Measurements from ENCODE around the gene BUD13. TPM values are rescaled to one million over a fixed set of nuclear protein-coding genes. Genes with fewer than 3 reads are reported as not detected.

Gene BUD13
- total and polyA plus RNA-seq, 2 of the 4 experiments (the other 2 are of a cell fraction) = 11.2 to 14.0 TPM

DNA sequence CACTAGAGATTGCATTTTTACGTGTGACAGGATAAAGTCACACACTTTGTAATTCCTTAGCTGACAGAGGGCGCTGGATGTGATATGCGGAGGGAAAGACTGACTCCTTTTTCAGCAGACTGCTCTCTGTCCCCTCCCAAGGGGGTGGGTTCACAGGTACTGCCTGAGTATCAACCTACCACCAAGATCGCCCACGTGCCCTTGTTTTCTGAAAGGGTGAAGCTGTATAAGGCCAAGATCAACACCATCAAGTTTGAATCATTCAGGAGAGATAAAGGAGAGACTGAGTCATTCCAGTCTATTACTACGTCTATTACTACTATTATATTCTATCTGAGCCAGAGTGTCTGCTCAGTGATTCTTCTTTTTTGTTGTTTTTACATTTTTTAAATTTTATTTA is 30.7 kb downstream of the BUD13 start:
- Histone ChIP-seq H3K56ac (ENCODE audit: extremely low read depth, insufficient read depth, low read length) (no peak overlapping the region), H2AK9ac (replicated peaks; ENCODE audit: low read depth, low read length, poor library complexity) (peak overlapping the region; percentile 17), H3K9ac (ENCODE audit: low read depth, low read length) (no peak overlapping the region), H3K9me1 (ENCODE audit: insufficient read depth, low read length) (peaks cover 10% of the 10 kb centered on the region; the same call in 1 of the 2 replicates), H3K18ac (ENCODE audit: low read depth, low read length) (peak overlapping the region; percentile 7; the same call in 1 of the 2 replicates), H3K27me3 (ENCODE audit: control insufficient read depth, insufficient read depth, low read length) (no peaks in the 10 kb centered on the region), H3K9me3 (ENCODE audit: control insufficient read depth, insufficient read depth, low read length) (no peaks in the 10 kb centered on the region), H4K8ac (ENCODE audit: low read depth in 2 of 2, low read length in 2 of 2) (no peak overlapping the region), H3K79me1 (ENCODE audit: low read depth in 1 of 2, low read length in 2 of 2) (no peaks in the 10 kb centered on the region), H3K14ac (replicated peaks; ENCODE audit: low read depth, low read length) (no peak overlapping the region), H2AFZ (replicated peaks; ENCODE audit: low read length, poor library complexity) (peak overlapping the region; percentile 57), H2BK20ac (ENCODE audit: low read depth, low read length) (no peak overlapping the region), H2AK5ac (ENCODE audit: low read depth, low read length) (no peak overlapping the region), H2BK15ac (ENCODE audit: low read depth, low read length) (no peak overlapping the region), H3K4me2 (ENCODE audit: low read depth, low read length) (0 out of 2 replicates have a peak overlapping the region, but pooled peaks have one; percentile 1), H2BK120ac (ENCODE audit: low read depth, low read length) (no peak overlapping the region), H4K5ac (ENCODE audit: low read depth, low read length) (peak overlapping the region; percentile 19; the same call in 1 of the 2 replicates), H2BK5ac (ENCODE audit: low read depth, low read length, poor library complexity, severe bottlenecking) (no peak overlapping the region), H4K91ac (ENCODE audit: insufficient read depth, low read depth, low read length) (no peak overlapping the region), H3K4ac (ENCODE audit: low read depth, low read length) (no peak overlapping the region), H3K23ac (ENCODE audit: low read depth, low read length) (no peak overlapping the region), H3K36me3 (ENCODE audit: control insufficient read depth, insufficient read depth, low read length) (peaks cover 4% of the 10 kb centered on the region; the same call in 1 of the 2 replicates), H4K20me1 (ENCODE audit: insufficient read depth, low read length) (no peaks in the 10 kb centered on the region), H3K27ac (ENCODE audit: insufficient read depth, low read length) (no peak overlapping the region; the same call in 1 of the 2 replicates), H3K4me1 (ENCODE audit: control insufficient read depth, insufficient read depth, low read length) (peaks cover 7% of the 10 kb centered on the region), H3K4me3 (ENCODE audit: insufficient read depth, low read depth, low read length) (no peak overlapping the region)
- no CpG with 5 or more reads among the region's 6 CpGs for WGBS, 2 experiments (ENCODE audit: extremely low coverage in 2 of 2, insufficient read length in 1 of 2)
- in situ Hi-C loops (cut with MboI; ENCODE audit: low sequenced_read_pairs) (no loop called here), dilution Hi-C loops (cut with HindIII; ENCODE audit: low sequenced_read_pairs, unreplicated experiment) (no loop called here), intact Hi-C loops (cut with micrococcal nuclease) (loop anchor here (10.0 kb wide), 1 partner anchor 643 kb away; no protein-coding TSS in a partner anchor)
- BruUV-seq (replicated peaks) = no TSS peak
- ATAC-seq (ENCODE audit: low read depth) (peak; percentile 42), DNase-seq (peak; percentile 62)
- POLR2A ChIA-PET (ENCODE audit: unreplicated experiment) = no interaction called here
- no peak for TF ChIP-seq CHD1 (IDR thresholded peaks at IDR 0.05; ENCODE audit: low read depth, low read length)
- TF ChIP-seq, protein P1, sequence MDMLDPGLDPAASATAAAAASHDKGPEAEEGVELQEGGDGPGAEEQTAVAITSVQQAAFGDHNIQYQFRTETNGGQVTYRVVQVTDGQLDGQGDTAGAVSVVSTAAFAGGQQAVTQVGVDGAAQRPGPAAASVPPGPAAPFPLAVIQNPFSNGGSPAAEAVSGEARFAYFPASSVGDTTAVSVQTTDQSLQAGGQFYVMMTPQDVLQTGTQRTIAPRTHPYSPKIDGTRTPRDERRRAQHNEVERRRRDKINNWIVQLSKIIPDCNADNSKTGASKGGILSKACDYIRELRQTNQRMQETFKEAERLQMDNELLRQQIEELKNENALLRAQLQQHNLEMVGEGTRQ (IDR thresholded peaks at IDR 0.05; ENCODE audit: low read depth, low read length) = peak; percentile 82
- peak; percentile 43; the same call in 1 of the 2 replicates for TF ChIP-seq BHLHE40 (IDR thresholded peaks at IDR 0.05; ENCODE audit: low read depth, low read length)
- TF ChIP-seq FOS (IDR thresholded peaks at IDR 0.05; ENCODE audit: low read depth, low read length) = peak; percentile 43
- no peak for TF ChIP-seq POLR2A (IDR thresholded peaks at IDR 0.05; ENCODE audit: low read depth, low read length)
- CTCF ChIA-PET = interaction anchor here (0.7 to 1.8 kb wide), 4 partner anchors 10 to 580 kb away, joined by 4 to 16 read pairs (median 6); no protein-coding TSS in a partner anchor

Data from IMR-90 (cell line).